Measurements from ENCODE around the gene REV3L.
"Not testable (repeated sequence)": the region's sequence is repeated elsewhere in the genome, so short reads cannot be mapped to it uniquely, and the experiment has no call there.

Gene REV3L

DNA sequence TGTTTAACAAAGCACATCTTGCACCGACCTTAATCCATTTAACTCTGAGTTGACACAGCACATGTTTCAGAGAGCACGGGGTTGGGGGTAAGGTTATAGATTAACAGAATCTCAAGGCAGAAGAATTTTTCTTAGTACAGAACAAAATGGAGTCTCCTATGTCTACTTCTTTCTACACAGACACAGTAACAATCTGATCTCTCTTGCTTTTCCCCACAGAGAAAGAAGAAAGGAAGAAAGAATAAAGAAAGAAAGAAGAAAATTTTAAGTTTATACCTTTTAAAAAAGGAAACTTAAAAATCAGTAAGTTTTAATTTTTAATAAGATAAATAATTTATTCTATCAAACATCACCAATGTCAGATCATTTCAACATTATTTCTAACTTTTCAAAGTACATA lies 227.2 kb downstream of the REV3L start:
- not testable (repeated sequence) for H3K9me3 ChIP-seq (ENCODE audit: control insufficient read depth, low read length); H3K9ac ChIP-seq (ENCODE audit: low read length); H3K4me3 ChIP-seq (ENCODE audit: low read length); DNase-seq (ENCODE audit: low read depth); H3K36me3 ChIP-seq (ENCODE audit: control insufficient read depth, insufficient read depth, low read length, severe bottlenecking); H3K27me3 ChIP-seq (replicated peaks; ENCODE audit: control insufficient read depth, insufficient read depth, low read length)
- peaks cover 13% of the 10 kb centered on the region for H3K4me1 ChIP-seq (ENCODE audit: control insufficient read depth, insufficient read depth, low read length)

DNA sequence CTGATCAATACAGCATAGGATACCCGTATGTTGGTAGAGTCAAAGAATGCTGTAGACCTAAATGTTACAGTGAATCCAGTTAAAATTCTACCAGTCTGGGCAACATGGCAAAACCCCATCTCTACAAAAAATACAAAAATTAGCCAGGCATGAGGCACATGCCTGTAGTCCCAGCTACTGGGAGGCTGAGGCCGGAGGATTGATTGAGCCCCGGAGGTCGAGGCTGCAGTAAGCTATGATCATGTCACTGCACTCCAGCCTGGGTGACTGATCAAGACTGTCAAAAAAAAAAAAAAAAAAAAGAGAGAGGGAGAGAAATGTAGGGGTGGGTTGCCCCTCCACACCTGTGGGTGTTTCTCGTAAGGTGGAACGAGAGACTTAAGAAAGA lies 228.2 kb downstream of the REV3L start:
- no peak for DNase-seq (ENCODE audit: low read depth)
- peaks cover 5% of the 10 kb centered on the region for H3K4me1 ChIP-seq (ENCODE audit: control insufficient read depth, insufficient read depth, low read length)
- H3K9me3 ChIP-seq (ENCODE audit: control insufficient read depth, low read length), result no peaks in the 10 kb centered on the region
- no peak overlapping the region for H3K4me3 ChIP-seq (ENCODE audit: low read length)
- H3K36me3 ChIP-seq (ENCODE audit: control insufficient read depth, insufficient read depth, low read length, severe bottlenecking), result no peaks in the 10 kb centered on the region
- no peak overlapping the region for H3K9ac ChIP-seq (ENCODE audit: low read length)
- H3K27me3 ChIP-seq (replicated peaks; ENCODE audit: control insufficient read depth, insufficient read depth, low read length), result no peaks in the 10 kb centered on the region

DNA sequence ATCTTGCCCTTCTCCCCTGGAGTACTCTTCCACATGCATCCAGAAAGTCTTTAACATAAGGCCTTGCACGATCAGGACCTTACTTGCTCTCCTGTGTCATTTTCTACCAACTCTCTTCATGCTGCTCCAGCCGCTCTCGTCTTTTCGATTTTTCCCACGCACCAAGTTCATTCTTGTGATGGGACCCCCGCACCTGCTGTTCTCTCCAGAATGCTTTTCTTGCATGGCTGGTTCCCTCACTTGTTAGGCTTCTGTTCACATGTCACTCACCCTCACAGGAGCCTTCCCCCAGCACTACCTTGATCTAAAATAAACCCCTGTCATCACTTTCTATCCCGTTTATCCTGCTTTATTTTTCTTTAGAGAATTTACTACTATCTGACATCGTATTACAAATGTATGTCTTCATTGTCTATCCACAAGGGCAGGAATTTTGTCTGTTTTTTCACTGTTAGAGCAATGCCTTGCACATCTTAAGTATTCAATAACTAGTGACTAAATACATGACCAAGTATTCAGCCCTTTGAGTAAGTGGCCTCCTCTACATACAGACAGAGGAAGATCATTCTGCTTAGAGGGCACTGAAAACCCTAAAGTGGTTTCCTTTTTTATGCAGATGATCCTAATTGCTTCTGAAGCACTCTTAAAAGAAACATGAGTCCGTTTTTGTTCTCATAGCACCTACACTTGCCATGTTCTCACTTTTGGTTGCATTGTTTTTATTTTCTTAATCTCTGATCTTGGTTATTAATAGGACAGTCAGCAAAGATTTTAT lies 228.8 kb downstream of the REV3L start:
- Histone ChIP-seq H3K27me3 (replicated peaks; ENCODE audit: control insufficient read depth, insufficient read depth, low read length) (no peaks in the 10 kb centered on the region), H3K4me1 (ENCODE audit: control insufficient read depth, insufficient read depth, low read length) (peaks cover 5% of the 10 kb centered on the region), H3K36me3 (ENCODE audit: control insufficient read depth, insufficient read depth, low read length, severe bottlenecking) (no peaks in the 10 kb centered on the region), H3K9ac (ENCODE audit: low read length) (no peak overlapping the region), H3K4me3 (ENCODE audit: low read length) (no peak overlapping the region), H3K9me3 (ENCODE audit: control insufficient read depth, low read length) (no peaks in the 10 kb centered on the region)
- no peak for DNase-seq (ENCODE audit: low read depth)

DNA sequence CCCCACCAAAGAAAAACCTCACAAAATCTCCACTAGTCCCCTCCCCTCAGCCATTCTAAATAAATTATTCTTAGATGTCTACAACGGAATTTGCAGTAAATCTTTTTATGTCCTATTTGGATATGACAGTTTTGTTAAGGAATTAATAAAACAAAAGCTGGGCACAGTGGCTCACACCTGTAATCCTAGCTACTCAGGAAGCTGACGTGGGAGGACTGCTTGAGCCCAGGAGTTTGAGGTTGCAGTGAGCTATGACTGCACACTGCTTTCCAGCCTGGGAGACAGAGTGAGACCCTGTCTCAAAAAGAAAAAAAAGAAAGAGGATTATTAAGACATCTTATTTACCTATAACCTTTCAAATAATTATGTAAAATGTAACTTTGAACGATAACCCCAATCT lies 230.3 kb downstream of the REV3L start:
- no peak for DNase-seq (ENCODE audit: low read depth)
- Histone ChIP-seq H3K4me3 (ENCODE audit: low read length) (no peak overlapping the region), H3K9me3 (ENCODE audit: control insufficient read depth, low read length) (no peaks in the 10 kb centered on the region), H3K27me3 (replicated peaks; ENCODE audit: control insufficient read depth, insufficient read depth, low read length) (no peaks in the 10 kb centered on the region), H3K36me3 (ENCODE audit: control insufficient read depth, insufficient read depth, low read length, severe bottlenecking) (no peaks in the 10 kb centered on the region), H3K4me1 (ENCODE audit: control insufficient read depth, insufficient read depth, low read length) (no peaks in the 10 kb centered on the region), H3K9ac (ENCODE audit: low read length) (no peak overlapping the region)

DNA sequence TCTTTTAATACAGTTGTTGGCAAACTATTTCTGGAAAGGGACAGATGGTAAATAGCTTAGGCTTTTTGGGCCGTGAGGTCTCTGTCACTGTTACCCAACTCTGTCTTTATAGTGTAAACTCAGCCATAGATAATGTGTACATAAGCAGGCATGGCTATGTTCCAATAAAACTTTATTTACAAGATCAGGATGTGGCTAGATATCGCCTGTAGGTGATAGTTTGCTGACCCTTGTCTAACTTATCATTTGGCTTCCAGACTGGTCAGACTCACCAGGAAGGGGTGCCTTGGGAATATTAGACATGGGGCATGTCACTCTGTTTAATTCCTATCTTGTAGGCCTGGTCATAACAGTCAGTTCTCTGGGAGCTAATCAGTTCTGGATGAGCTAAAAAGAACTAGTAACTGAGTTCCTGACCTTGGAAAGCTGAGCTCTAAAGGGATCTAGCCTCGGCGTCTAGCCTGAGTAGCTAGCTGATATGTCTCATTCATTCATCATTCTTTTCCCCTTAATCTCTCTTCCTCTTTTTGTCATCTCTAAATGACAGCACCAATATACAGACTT lies 232.1 kb downstream of the REV3L start:
- no peaks in the 10 kb centered on the region for H3K4me1 ChIP-seq (ENCODE audit: control insufficient read depth, insufficient read depth, low read length)
- no peak overlapping the region for H3K4me3 ChIP-seq (ENCODE audit: low read length)
- H3K27me3 ChIP-seq (replicated peaks; ENCODE audit: control insufficient read depth, insufficient read depth, low read length), result no peaks in the 10 kb centered on the region
- DNase-seq (ENCODE audit: low read depth), result no peak
- H3K36me3 ChIP-seq (ENCODE audit: control insufficient read depth, insufficient read depth, low read length, severe bottlenecking), result no peaks in the 10 kb centered on the region
- H3K9ac ChIP-seq (ENCODE audit: low read length), result no peak overlapping the region
- H3K9me3 ChIP-seq (ENCODE audit: control insufficient read depth, low read length), result no peaks in the 10 kb centered on the region
